Activated CD4-positive, alpha-beta T cell treated with anti-CD3 and anti-CD28 coated beads for 48 hours (primary cell): Measurements from ENCODE around the gene IL12RB2.

Experiments used
- DNase-seq: peaks from one replicate; pipeline ENCODE4 v3.0.0-alpha.2; 2020

Gene IL12RB2

GRCh38 chr1:67314696-67315095 is 7.0 kb downstream of the IL12RB2 start:
- no peak for DNase-seq

GRCh38 chr1:67316180-67316902 is 8.7 kb downstream of the IL12RB2 start:
- DNase-seq: no peak

GRCh38 chr1:67316918-67317317 is 9.2 kb downstream of the IL12RB2 start:
- no peak for DNase-seq

GRCh38 chr1:67317803-67318202 is 10.1 kb downstream of the IL12RB2 start:
- DNase-seq: no peak

GRCh38 chr1:67322442-67322841 is 14.8 kb downstream of the IL12RB2 start:
- no peak for DNase-seq

- no peak for DNase-seq
These were observed 15.4 kb downstream of the IL12RB2 start for GRCh38 chr1:67323087-67323486.

- no peak for DNase-seq
These were observed 16.4 kb downstream of the IL12RB2 start for GRCh38 chr1:67324068-67324467.

- DNase-seq: no peak
These were observed 20.3 kb downstream of the IL12RB2 start for GRCh38 chr1:67327864-67328466.

- DNase-seq: no peak
These were observed 25.2 kb downstream of the IL12RB2 start for GRCh38 chr1:67332653-67333529.

GRCh38 chr1:67333603-67334002 is 25.9 kb downstream of the IL12RB2 start:
- DNase-seq: no peak

- no peak for DNase-seq
These were observed 27.7 kb downstream of the IL12RB2 start for GRCh38 chr1:67335411-67335810.

GRCh38 chr1:67336157-67336556 is 28.5 kb downstream of the IL12RB2 start:
- no peak for DNase-seq

- peak; percentile 54 for DNase-seq
These were observed 29.1 kb downstream of the IL12RB2 start for GRCh38 chr1:67336783-67337182.

- DNase-seq: peak; percentile 43
These were observed 31.0 kb downstream of the IL12RB2 start for GRCh38 chr1:67338642-67339041.

- peak; percentile 61 for DNase-seq
These were observed 32.1 kb downstream of the IL12RB2 start for GRCh38 chr1:67339623-67340343.

- peak; percentile 40 for DNase-seq
These were observed 34.6 kb downstream of the IL12RB2 start for GRCh38 chr1:67342076-67342890.

- DNase-seq: no peak
These were observed 37.9 kb downstream of the IL12RB2 start for GRCh38 chr1:67345556-67345955.

- no peak for DNase-seq
These were observed 39.3 kb downstream of the IL12RB2 start for GRCh38 chr1:67346982-67347381.

- DNase-seq: peak; percentile 34
These were observed 40.2 kb downstream of the IL12RB2 start for GRCh38 chr1:67347688-67348472.

- no peak for DNase-seq
These were observed 41.0 kb downstream of the IL12RB2 start for GRCh38 chr1:67348586-67349252.

- DNase-seq: peak; percentile 49
These were observed 43.1 kb downstream of the IL12RB2 start for GRCh38 chr1:67350783-67351182.
